Measurements from ENCODE around the gene ARHGAP22.

DNA sequence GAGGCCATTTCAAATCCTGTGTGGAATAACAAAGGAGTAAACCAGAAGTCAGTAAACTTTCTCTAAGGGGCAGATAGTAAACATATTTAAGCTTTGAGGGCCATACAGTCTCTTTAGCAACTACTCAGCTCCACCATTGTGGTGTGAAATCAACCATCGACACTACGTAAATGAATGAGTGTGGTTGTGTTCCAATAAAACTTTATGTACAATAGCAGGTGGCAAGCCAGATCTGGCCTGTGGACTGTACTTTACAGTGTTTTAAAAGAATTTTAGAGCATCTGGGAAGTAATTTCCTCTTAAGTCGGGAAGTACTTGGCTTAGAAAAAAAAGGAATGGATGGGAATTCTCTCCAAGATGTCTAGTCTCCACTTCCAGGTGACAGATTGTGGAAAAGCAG lies 71.3 kb downstream of the ARHGAP22 start:
- TF ChIP-seq, protein P1, sequence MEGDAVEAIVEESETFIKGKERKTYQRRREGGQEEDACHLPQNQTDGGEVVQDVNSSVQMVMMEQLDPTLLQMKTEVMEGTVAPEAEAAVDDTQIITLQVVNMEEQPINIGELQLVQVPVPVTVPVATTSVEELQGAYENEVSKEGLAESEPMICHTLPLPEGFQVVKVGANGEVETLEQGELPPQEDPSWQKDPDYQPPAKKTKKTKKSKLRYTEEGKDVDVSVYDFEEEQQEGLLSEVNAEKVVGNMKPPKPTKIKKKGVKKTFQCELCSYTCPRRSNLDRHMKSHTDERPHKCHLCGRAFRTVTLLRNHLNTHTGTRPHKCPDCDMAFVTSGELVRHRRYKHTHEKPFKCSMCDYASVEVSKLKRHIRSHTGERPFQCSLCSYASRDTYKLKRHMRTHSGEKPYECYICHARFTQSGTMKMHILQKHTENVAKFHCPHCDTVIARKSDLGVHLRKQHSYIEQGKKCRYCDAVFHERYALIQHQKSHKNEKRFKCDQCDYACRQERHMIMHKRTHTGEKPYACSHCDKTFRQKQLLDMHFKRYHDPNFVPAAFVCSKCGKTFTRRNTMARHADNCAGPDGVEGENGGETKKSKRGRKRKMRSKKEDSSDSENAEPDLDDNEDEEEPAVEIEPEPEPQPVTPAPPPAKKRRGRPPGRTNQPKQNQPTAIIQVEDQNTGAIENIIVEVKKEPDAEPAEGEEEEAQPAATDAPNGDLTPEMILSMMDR (IDR thresholded peaks at IDR 0.05): no peak
- TF ChIP-seq POLR2AphosphoS5 (IDR thresholded peaks at IDR 0.05): no peak
